HepG2 (cell line): Measurements from ENCODE around the gene C4orf46. TPM values are rescaled to one million over a fixed set of nuclear protein-coding genes. Genes with fewer than 3 reads are reported as not detected.
A peak's percentile ranks its signal among the peaks of the same experiment; 100 is the strongest.

Experiments used
- ARHGAP35 ChIP-seq: sonication (generic); formaldehyde crosslinking; IDR thresholded peaks from 2 replicates; pipeline ENCODE4 v1.9.0; 2022; ENCODE audit warnings: mild to moderate bottlenecking, inconsistent platforms, moderate library complexity, missing genetic modification reagents, borderline replicate concordance
- ATF6 ChIP-seq: sonication (generic); formaldehyde crosslinking; conservative IDR thresholded peaks from 2 replicates; pipeline ENCODE4 v1.4.0; 2020; ENCODE audit warnings: missing genetic modification reagents
- CSRNP1 ChIP-seq: sonication (generic); formaldehyde crosslinking; IDR thresholded peaks from 2 replicates; pipeline ENCODE4 v1.8.1; 2023; ENCODE audit warnings: mild to moderate bottlenecking, missing genetic modification reagents
- DZIP1 ChIP-seq: sonication (generic); formaldehyde crosslinking; IDR thresholded peaks from 2 replicates; pipeline ENCODE4 v1.5.0; 2020; ENCODE audit warnings: mild to moderate bottlenecking, missing genetic modification reagents
- EP300 ChIP-seq, 3 experiments: sonication (generic) in 1 of 3; formaldehyde crosslinking in 1 of 3; IDR thresholded peaks; 2 replicates each; pipeline versions ENCODE4 v1.5.1 to v1.6.1; 2011 to 2020; ENCODE audit warnings: low read depth in 2 of 3, low read length in 2 of 3, borderline replicate concordance in 1 of 3, improper control_type of control experiment in 1 of 3, mild to moderate bottlenecking in 1 of 3, missing genetic modification reagents in 1 of 3, moderate library complexity in 1 of 3
- GFI1 ChIP-seq: sonication (generic); formaldehyde crosslinking; IDR thresholded peaks from 2 replicates; pipeline ENCODE4 v1.5.0; 2020; ENCODE audit warnings: missing genetic modification reagents, mild to moderate bottlenecking, borderline replicate concordance
- MAF1 ChIP-seq: sonication (generic); formaldehyde crosslinking; IDR thresholded peaks from 2 replicates; pipeline ENCODE4 v1.5.0; 2020; ENCODE audit warnings: missing genetic modification reagents, borderline replicate concordance
- PAF1 ChIP-seq: IDR thresholded peaks from 2 replicates; pipeline ENCODE4 v1.6.1; 2016; ENCODE audit warnings: missing genetic modification reagents, missing compliant biosample characterization
- PITX1 ChIP-seq: sonication (generic); formaldehyde crosslinking; IDR thresholded peaks from 2 replicates; pipeline ENCODE4 v1.5.1; 2020; ENCODE audit warnings: mild to moderate bottlenecking, missing genetic modification reagents
- XRCC5 ChIP-seq: fragments of 200-400 bp; formaldehyde crosslinking; optimal IDR thresholded peaks from 2 replicates; pipeline ENCODE3; 2017; ENCODE audit warnings: mild to moderate bottlenecking, low read length
- ZNF414 ChIP-seq: sonication (generic); formaldehyde crosslinking; IDR thresholded peaks from 2 replicates; pipeline ENCODE4 v1.5.0; 2020; ENCODE audit warnings: missing genetic modification reagents
- ZNF562 ChIP-seq: sonication (generic); formaldehyde crosslinking; IDR thresholded peaks from 2 replicates; pipeline ENCODE4 v1.8.0; 2022; ENCODE audit warnings: missing genetic modification reagents, borderline replicate concordance
- ZNF597 ChIP-seq: sonication (generic); formaldehyde crosslinking; IDR thresholded peaks from 2 replicates; pipeline ENCODE4 v1.5.0; 2020; ENCODE audit warnings: missing genetic modification reagents
- ZNF761 ChIP-seq: sonication (generic); formaldehyde crosslinking; conservative IDR thresholded peaks from 2 replicates; pipeline ENCODE4 v1.4.0; 2020; ENCODE audit warnings: mild to moderate bottlenecking, missing genetic modification reagents
- polyA plus RNA-seq, 8 experiments: library from polyadenylated mRNA; depleted of rRNA in 3 of 8; stranded (reverse) in 7 of 8; unstranded in 1 of 8; fragments of >200 nt; fragmentation: Illumina TruSeq in 4 of 8; extraction: Trizol in 4 of 8; gene quantifications; 2 replicates each; pipeline versions ENCODE4 v1.2.1 to v1.2.3, GENCODE V29; 2011 to 2016; ENCODE audit warnings: low read depth in 4 of 8, missing spikeins in 1 of 8, mixed read lengths in 1 of 8; ENCODE audit not compliant: insufficient read depth in 1 of 8
- total RNA-seq, 5 experiments: library from RNA; depleted of rRNA; stranded (reverse); fragments of >200 nt; fragmentation: Illumina TruSeq; extraction: Trizol; gene quantifications; 2 replicates each; pipeline ENCODE4 v1.2.3, GENCODE V29; 2016; ENCODE audit warnings: low read depth in 1 of 5
- TF ChIP-seq, protein P1 (sequence below): sonication (generic); formaldehyde crosslinking; conservative IDR thresholded peaks from 2 replicates; pipeline ENCODE4 v1.8.1; 2023; ENCODE audit warnings: missing genetic modification reagents

Gene C4orf46
- total and polyA plus RNA-seq, 2 of the 13 experiments (the other 11 are each of a cell fraction or from before 2014, with no cell fraction given): 8.5 to 10.4 TPM

DNA sequence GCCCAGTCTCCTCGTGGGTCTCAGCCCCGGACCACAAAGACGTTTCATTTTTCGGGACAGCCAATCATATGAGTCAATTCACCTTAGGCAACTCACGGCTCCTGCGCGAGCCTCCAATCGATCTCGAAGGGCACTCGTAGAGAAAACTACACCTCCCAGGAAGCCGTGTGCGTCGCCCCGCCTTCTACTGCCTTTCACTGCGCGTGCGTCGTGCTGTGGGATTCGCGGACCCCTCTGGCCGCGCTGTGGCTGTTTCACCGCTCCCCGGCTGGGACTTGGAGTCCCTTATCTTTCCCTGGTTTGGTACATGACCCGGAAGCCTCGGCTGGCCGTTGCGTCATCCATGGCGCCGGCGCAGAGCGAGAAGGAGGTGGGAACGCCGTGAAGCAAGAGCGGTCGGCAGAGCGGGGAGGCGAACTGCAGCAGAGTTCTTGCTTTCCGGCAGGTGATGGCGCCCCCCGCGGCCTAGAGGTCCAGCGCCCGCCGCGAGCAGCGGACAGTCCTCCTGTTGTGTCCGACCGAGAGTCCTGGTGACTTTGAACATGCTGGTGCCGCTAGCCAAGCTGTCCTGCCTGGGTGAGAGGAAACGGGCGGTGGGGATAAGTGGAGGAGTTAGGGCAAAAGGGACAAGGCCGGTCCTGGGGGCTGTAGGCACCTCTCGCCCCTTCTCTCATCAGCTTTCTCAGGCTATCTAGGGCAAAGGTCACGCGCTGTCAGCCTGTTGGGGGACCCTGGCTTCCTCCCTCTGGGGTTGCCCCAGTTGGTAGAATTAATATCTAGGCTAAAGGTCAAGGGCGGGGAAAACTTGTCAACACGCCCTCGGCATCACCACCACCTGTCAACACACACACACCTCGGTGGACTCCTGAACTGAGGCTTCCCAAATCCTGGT lies 474 bp upstream of the C4orf46 start, which contains the start of gene ETFDH (continued):
- TF ChIP-seq ZNF414: 0 out of 2 replicates have a peak, but pooled peaks have one; percentile 75
- TF ChIP-seq ATF6 (CRISPR knock-in tag): no peak
- TF ChIP-seq PAF1 (CRISPR knock-in tag): no peak
- peak; percentile 48; the same call in 1 of the 2 replicates for TF ChIP-seq PITX1 (CRISPR knock-in tag)
- no peak for TF ChIP-seq ZNF562 (CRISPR knock-in tag)
- no peak for TF ChIP-seq ZNF597
- TF ChIP-seq CSRNP1: peak; percentile 42; the same call in 1 of the 2 replicates
- peak; percentile 98 for TF ChIP-seq XRCC5
- TF ChIP-seq DZIP1 (CRISPR knock-in tag): no peak
- peak; percentile 0 for TF ChIP-seq MAF1 (CRISPR knock-in tag)
- TF ChIP-seq ZNF761 (CRISPR knock-in tag): 0 out of 2 replicates have a peak, but pooled peaks have one; percentile 73
- 0 out of 2 replicates have a peak, but pooled peaks have one; percentile 34 for TF ChIP-seq ARHGAP35
- TF ChIP-seq EP300 (IDR thresholded peaks at IDR 0.05; ENCODE audit: low read depth in 2 of 2, low read length in 2 of 2): peak in 1 of 2 experiments; percentile 33; a peak in 3 of 4 replicates
- TF ChIP-seq EP300 (CRISPR knock-in tag; IDR thresholded peaks at IDR 0.05; ENCODE audit: borderline replicate concordance): peak; percentile 55; the same call in 1 of the 2 replicates
- TF ChIP-seq, protein P1, sequence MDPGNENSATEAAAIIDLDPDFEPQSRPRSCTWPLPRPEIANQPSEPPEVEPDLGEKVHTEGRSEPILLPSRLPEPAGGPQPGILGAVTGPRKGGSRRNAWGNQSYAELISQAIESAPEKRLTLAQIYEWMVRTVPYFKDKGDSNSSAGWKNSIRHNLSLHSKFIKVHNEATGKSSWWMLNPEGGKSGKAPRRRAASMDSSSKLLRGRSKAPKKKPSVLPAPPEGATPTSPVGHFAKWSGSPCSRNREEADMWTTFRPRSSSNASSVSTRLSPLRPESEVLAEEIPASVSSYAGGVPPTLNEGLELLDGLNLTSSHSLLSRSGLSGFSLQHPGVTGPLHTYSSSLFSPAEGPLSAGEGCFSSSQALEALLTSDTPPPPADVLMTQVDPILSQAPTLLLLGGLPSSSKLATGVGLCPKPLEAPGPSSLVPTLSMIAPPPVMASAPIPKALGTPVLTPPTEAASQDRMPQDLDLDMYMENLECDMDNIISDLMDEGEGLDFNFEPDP (CRISPR knock-in tag): no peak
- TF ChIP-seq GFI1 (CRISPR knock-in tag): peak; percentile 76; the same call in 1 of the 2 replicates
